ENCODE measurements around the gene DHRS13.
"Not testable (repeated sequence)": the region's sequence is repeated elsewhere in the genome, so short reads cannot be mapped to it uniquely, and the experiment has no call there.

DHRS13 gene

GRCh38 chr17:28935744-28936460, 33.0 kb upstream of the DHRS13 start:
- no peak for DNase-seq (ENCODE audit: low read depth, low spot score)

GRCh38 chr17:28934508-28934907, 31.6 kb upstream of the DHRS13 start:
- DNase-seq (ENCODE audit: low read depth, low spot score), result not testable (repeated sequence)

GRCh38 chr17:28929787-28930186, 26.9 kb upstream of the DHRS13 start:
- no peak for DNase-seq (ENCODE audit: low read depth, low spot score)

- DNase-seq (ENCODE audit: low read depth, low spot score), result no peak
Measured at GRCh38 chr17:28928061-28928460, 25.2 kb upstream of the DHRS13 start.

GRCh38 chr17:28926786-28927185, 23.9 kb upstream of the DHRS13 start:
- DNase-seq (ENCODE audit: low read depth, low spot score), result no peak

GRCh38 chr17:28926366-28926765, 23.5 kb upstream of the DHRS13 start:
- no peak for DNase-seq (ENCODE audit: low read depth, low spot score)

GRCh38 chr17:28925912-28926365, 23.1 kb upstream of the DHRS13 start:
- DNase-seq (ENCODE audit: low read depth, low spot score), result no peak

GRCh38 chr17:28920201-28920600, 17.3 kb upstream of the DHRS13 start:
- DNase-seq (ENCODE audit: low read depth, low spot score), result no peak

- DNase-seq (ENCODE audit: low read depth, low spot score), result no peak
Measured at GRCh38 chr17:28918295-28918694, 15.4 kb upstream of the DHRS13 start.

- no peak for DNase-seq (ENCODE audit: low read depth, low spot score)
Measured at GRCh38 chr17:28917465-28917864, 14.6 kb upstream of the DHRS13 start.

GRCh38 chr17:28917029-28917428, 14.2 kb upstream of the DHRS13 start:
- DNase-seq (ENCODE audit: low read depth, low spot score), result no peak

- DNase-seq (ENCODE audit: low read depth, low spot score), result peak; percentile 40
Measured at GRCh38 chr17:28916302-28916934, 13.5 kb upstream of the DHRS13 start.

GRCh38 chr17:28912938-28913333, 10.1 kb upstream of the DHRS13 start:
- no peak for DNase-seq (ENCODE audit: low read depth, low spot score)

- DNase-seq (ENCODE audit: low read depth, low spot score), result no peak
Measured at GRCh38 chr17:28912281-28912937, 9.5 kb upstream of the DHRS13 start.

- DNase-seq (ENCODE audit: low read depth, low spot score), result no peak
Measured at GRCh38 chr17:28911411-28912045, 8.6 kb upstream of the DHRS13 start.

GRCh38 chr17:28910534-28910933, 7.7 kb upstream of the DHRS13 start:
- no peak for DNase-seq (ENCODE audit: low read depth, low spot score)

- DNase-seq (ENCODE audit: low read depth, low spot score), result no peak
Measured at GRCh38 chr17:28908640-28909167, 5.8 kb upstream of the DHRS13 start.

- no peak for DNase-seq (ENCODE audit: low read depth, low spot score)
Measured at GRCh38 chr17:28907709-28908475, 5.0 kb upstream of the DHRS13 start.

GRCh38 chr17:28906706-28907438, 4.0 kb upstream of the DHRS13 start:
- no peak for DNase-seq (ENCODE audit: low read depth, low spot score)

- no peak for DNase-seq (ENCODE audit: low read depth, low spot score)
Measured at GRCh38 chr17:28906276-28906675, 3.4 kb upstream of the DHRS13 start.

- DNase-seq (ENCODE audit: low read depth, low spot score), result no peak
Measured at GRCh38 chr17:28904800-28905199, 1.9 kb upstream of the DHRS13 start.
